H1 (cell line): ENCODE data around the gene GULP1. TPM values are rescaled to one million over a fixed set of nuclear protein-coding genes. Genes with fewer than 3 reads are reported as not detected.

ENCODE experiments used
- SIRT6 ChIP-seq: IDR thresholded peaks from one replicate; pipeline ENCODE4 v1.7.1; 2012; ENCODE audit warnings: low read length, inconsistent platforms
- SUZ12 ChIP-seq: fragments of 200-600 bp; sonication (generic); IDR thresholded peaks from 2 replicates; pipeline ENCODE4 v1.6.1; 2012; ENCODE audit warnings: mild to moderate bottlenecking, inconsistent platforms, low read length, moderate library complexity, mixed read lengths
- TBP ChIP-seq: IDR thresholded peaks from 2 replicates; pipeline ENCODE4 v1.6.1; 2011; ENCODE audit warnings: low read depth, low read length, improper control_type of control experiment
- polyA plus RNA-seq, 7 experiments: library from polyadenylated mRNA; depleted of rRNA in 3 of 7; stranded (reverse) in 5 of 7; unstranded in 2 of 7; fragments of >200 nt in 5 of 7; fragments of 200-250 nt in 2 of 7; gene quantifications; 1 replicate in 5 of 7; 2 replicates in 1 of 7; 4 replicates in 1 of 7; pipeline versions ENCODE4 v1.2.1 to v1.2.3, GENCODE V29; 2011 to 2013; ENCODE audit warnings: missing spikeins in 2 of 7, mixed read lengths in 2 of 7
- total RNA-seq: library from RNA; stranded (reverse); fragmentation: NEBNext Ultra II Directional; extraction: Animal tissue kit (Norgen Biotek cat#: 25700); gene quantifications from 2 replicates; pipeline ENCODE4 v1.2.1, GENCODE V29; 2021
- TF ChIP-seq, protein P1 (sequence below): fragments of 300-600 bp; sonication (generic); IDR thresholded peaks from 2 replicates; pipeline ENCODE4 v1.7.1; 2012; ENCODE audit warnings: low read length, moderate library complexity, mild to moderate bottlenecking, inconsistent platforms; ENCODE audit not compliant: insufficient replicate concordance

GULP1 gene
- total and polyA plus RNA-seq, 2 of the 8 experiments (the other 6 are each of a cell fraction or from before 2014, with no cell fraction given): 69.7 to 139 TPM

GRCh38 chr2:188600536-188601210, 309.0 kb downstream of the GULP1 start (continued):
- TF ChIP-seq, protein P1, sequence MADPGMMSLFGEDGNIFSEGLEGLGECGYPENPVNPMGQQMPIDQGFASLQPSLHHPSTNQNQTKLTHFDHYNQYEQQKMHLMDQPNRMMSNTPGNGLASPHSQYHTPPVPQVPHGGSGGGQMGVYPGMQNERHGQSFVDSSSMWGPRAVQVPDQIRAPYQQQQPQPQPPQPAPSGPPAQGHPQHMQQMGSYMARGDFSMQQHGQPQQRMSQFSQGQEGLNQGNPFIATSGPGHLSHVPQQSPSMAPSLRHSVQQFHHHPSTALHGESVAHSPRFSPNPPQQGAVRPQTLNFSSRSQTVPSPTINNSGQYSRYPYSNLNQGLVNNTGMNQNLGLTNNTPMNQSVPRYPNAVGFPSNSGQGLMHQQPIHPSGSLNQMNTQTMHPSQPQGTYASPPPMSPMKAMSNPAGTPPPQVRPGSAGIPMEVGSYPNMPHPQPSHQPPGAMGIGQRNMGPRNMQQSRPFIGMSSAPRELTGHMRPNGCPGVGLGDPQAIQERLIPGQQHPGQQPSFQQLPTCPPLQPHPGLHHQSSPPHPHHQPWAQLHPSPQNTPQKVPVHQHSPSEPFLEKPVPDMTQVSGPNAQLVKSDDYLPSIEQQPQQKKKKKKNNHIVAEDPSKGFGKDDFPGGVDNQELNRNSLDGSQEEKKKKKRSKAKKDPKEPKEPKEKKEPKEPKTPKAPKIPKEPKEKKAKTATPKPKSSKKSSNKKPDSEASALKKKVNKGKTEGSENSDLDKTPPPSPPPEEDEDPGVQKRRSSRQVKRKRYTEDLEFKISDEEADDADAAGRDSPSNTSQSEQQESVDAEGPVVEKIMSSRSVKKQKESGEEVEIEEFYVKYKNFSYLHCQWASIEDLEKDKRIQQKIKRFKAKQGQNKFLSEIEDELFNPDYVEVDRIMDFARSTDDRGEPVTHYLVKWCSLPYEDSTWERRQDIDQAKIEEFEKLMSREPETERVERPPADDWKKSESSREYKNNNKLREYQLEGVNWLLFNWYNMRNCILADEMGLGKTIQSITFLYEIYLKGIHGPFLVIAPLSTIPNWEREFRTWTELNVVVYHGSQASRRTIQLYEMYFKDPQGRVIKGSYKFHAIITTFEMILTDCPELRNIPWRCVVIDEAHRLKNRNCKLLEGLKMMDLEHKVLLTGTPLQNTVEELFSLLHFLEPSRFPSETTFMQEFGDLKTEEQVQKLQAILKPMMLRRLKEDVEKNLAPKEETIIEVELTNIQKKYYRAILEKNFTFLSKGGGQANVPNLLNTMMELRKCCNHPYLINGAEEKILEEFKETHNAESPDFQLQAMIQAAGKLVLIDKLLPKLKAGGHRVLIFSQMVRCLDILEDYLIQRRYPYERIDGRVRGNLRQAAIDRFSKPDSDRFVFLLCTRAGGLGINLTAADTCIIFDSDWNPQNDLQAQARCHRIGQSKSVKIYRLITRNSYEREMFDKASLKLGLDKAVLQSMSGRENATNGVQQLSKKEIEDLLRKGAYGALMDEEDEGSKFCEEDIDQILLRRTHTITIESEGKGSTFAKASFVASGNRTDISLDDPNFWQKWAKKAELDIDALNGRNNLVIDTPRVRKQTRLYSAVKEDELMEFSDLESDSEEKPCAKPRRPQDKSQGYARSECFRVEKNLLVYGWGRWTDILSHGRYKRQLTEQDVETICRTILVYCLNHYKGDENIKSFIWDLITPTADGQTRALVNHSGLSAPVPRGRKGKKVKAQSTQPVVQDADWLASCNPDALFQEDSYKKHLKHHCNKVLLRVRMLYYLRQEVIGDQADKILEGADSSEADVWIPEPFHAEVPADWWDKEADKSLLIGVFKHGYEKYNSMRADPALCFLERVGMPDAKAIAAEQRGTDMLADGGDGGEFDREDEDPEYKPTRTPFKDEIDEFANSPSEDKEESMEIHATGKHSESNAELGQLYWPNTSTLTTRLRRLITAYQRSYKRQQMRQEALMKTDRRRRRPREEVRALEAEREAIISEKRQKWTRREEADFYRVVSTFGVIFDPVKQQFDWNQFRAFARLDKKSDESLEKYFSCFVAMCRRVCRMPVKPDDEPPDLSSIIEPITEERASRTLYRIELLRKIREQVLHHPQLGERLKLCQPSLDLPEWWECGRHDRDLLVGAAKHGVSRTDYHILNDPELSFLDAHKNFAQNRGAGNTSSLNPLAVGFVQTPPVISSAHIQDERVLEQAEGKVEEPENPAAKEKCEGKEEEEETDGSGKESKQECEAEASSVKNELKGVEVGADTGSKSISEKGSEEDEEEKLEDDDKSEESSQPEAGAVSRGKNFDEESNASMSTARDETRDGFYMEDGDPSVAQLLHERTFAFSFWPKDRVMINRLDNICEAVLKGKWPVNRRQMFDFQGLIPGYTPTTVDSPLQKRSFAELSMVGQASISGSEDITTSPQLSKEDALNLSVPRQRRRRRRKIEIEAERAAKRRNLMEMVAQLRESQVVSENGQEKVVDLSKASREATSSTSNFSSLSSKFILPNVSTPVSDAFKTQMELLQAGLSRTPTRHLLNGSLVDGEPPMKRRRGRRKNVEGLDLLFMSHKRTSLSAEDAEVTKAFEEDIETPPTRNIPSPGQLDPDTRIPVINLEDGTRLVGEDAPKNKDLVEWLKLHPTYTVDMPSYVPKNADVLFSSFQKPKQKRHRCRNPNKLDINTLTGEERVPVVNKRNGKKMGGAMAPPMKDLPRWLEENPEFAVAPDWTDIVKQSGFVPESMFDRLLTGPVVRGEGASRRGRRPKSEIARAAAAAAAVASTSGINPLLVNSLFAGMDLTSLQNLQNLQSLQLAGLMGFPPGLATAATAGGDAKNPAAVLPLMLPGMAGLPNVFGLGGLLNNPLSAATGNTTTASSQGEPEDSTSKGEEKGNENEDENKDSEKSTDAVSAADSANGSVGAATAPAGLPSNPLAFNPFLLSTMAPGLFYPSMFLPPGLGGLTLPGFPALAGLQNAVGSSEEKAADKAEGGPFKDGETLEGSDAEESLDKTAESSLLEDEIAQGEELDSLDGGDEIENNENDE: no peak
- no peak for TF ChIP-seq SIRT6
- no peak for TF ChIP-seq TBP
- TF ChIP-seq SUZ12: no peak
